Fibroblast of pulmonary artery (primary cell): ENCODE results near the gene MYMK.

Experiments used
- DNase-seq: peaks from one replicate; pipeline ENCODE4 v3.0.0-alpha.2; 2010; ENCODE audit warnings: low read depth
- H3K4me3 ChIP-seq: replicated peaks from 2 replicates; pipeline ENCODE4 v1.5.1; 2011; ENCODE audit warnings: low read depth, mild to moderate bottlenecking, control low read depth, low read length, moderate library complexity
- TF ChIP-seq, protein P1 (sequence below): IDR thresholded peaks from 2 replicates; pipeline ENCODE4 v1.5.1; 2011; ENCODE audit warnings: mild to moderate bottlenecking, control low read depth, low read length, inconsistent platforms; ENCODE audit errors: missing control alignments

Gene MYMK

DNA sequence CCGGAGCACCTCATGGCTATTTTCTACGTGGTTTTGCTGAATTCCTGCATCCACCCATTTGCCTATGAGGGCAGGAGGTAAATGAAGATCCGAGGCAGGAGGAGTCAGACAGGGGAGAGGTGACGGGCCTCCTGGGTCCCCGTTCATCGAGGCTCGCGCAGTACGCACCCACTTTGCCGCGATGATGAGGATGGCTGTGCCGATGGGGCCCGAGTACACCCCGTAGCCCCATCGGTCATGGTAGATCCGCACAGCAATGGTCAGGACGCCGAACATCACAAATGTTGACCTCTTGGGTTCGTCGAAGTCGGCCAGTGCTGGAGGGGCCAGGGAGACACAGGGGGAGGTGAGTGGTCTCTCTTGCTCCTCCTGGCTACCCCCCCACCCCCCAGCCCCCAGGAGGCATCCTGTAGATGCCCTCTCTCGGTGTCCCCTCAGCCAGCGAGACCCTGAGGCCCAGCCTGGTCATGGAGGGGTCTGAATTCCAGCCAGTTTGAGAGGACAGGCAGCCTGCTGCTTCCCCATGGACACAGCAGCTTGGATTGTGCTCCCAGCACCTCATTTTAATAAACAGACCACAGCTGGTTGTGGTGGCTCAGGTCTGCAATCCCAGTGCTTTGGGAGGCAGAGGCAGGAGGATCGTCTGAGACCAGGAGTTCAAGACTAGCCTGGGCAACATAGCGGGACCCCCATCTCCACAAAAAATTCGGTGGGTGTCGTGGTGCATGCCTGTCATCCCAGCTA lies 5.9 kb downstream of the MYMK start:
- TF ChIP-seq, protein P1, sequence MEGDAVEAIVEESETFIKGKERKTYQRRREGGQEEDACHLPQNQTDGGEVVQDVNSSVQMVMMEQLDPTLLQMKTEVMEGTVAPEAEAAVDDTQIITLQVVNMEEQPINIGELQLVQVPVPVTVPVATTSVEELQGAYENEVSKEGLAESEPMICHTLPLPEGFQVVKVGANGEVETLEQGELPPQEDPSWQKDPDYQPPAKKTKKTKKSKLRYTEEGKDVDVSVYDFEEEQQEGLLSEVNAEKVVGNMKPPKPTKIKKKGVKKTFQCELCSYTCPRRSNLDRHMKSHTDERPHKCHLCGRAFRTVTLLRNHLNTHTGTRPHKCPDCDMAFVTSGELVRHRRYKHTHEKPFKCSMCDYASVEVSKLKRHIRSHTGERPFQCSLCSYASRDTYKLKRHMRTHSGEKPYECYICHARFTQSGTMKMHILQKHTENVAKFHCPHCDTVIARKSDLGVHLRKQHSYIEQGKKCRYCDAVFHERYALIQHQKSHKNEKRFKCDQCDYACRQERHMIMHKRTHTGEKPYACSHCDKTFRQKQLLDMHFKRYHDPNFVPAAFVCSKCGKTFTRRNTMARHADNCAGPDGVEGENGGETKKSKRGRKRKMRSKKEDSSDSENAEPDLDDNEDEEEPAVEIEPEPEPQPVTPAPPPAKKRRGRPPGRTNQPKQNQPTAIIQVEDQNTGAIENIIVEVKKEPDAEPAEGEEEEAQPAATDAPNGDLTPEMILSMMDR = no peak
- no peak overlapping the region for H3K4me3 ChIP-seq
- no peak for DNase-seq

DNA sequence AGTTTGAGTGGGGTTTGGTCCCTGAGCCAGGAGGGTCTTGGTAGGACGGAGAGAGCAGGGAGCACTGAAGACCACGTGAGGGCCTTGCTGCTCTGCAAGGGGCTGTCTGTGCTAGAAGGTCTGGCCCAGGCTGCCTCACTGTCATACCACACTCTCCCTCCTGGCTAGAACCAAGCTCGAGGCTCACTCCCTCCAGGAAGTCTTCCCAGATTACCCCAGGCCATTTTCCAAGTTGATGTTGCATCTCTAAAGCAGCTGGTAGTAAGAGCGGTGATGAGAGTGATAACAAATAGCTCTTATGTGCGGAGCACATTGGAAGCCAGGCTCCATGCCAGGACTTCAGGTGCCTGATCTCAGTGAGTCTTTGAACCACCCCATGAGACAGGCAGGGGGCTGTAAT lies 6.6 kb downstream of the MYMK start:
- H3K4me3 ChIP-seq = no peak overlapping the region
- TF ChIP-seq, protein P1 = no peak
- DNase-seq = no peak

DNA sequence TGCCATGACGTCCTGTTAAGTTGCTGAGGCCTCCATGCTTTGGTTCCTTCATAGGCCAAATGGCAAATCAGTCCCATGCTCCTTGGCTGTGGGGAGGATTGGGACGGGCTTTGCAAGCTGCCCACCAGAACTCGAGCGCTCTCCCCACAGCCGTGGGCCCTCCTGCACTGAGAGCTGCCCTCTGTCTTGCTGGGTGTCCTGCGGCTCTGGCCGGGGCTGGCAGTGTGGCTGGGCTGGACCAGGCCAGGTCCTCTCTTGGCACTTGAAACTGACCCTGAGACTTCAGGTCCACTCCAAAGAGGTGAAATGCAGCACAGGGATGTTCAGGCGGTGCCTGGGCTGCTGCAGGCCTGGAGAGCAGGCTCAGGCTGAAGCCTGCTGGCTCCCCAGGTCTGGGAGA lies 7.0 kb downstream of the MYMK start:
- TF ChIP-seq, protein P1 = no peak
- DNase-seq = no peak
- no peak overlapping the region for H3K4me3 ChIP-seq

DNA sequence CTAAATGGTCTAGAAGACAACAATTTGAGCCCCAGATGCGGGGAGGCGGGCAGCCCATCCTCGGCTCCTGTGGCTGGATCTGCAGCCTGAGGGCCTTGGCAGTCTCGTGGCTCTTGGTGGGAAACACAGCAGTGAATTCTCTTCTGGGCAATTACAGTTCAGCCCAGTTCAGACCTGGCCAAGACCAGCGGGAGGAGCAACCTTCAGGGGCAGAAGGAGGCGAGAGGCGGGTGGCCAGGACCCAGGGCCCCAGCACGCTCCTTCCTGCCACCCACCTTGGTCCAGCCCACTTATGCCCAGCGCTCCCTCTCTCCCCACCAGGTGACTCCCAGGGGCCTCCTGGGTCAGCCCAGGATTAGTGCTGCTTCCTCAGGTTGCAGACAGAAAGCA lies 7.8 kb downstream of the MYMK start:
- no peak for DNase-seq
- H3K4me3 ChIP-seq = no peak overlapping the region
- TF ChIP-seq, protein P1 = no peak

DNA sequence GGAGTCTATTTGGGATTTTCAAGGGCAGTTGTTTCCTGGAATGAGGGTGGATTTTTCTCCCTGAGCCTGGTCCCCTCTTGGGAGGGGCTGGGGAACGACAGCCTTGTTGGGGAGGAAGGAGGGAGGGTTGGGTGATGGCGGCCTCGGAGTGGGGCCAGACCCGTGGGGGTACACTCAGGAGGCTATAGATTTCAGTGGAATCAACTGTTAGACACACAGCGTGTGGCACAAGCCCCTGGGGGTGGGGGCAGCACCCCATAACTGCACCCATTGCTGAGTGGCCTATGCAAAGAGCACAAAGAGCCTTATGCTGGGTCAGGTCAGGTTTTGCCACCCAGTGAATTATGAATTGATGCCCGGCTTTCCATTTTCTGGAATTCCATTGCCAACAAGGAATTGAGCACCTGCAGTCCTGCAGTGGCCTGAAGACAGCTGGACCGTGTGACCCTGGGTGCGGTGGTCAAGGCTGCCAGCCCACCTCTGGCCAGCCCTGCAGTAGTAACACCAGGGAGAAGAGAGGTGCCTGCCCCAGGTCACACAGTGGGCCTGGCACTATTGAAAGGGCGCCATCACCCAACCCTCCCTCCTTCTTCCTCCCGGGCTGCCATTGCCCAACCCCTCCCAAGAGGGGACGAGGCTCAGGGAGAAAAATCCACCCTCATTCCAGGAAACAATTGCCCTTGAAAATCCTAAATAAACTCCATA lies 8.4 kb downstream of the MYMK start:
- TF ChIP-seq, protein P1 = no peak
- no peak for DNase-seq
- no peak overlapping the region for H3K4me3 ChIP-seq

DNA sequence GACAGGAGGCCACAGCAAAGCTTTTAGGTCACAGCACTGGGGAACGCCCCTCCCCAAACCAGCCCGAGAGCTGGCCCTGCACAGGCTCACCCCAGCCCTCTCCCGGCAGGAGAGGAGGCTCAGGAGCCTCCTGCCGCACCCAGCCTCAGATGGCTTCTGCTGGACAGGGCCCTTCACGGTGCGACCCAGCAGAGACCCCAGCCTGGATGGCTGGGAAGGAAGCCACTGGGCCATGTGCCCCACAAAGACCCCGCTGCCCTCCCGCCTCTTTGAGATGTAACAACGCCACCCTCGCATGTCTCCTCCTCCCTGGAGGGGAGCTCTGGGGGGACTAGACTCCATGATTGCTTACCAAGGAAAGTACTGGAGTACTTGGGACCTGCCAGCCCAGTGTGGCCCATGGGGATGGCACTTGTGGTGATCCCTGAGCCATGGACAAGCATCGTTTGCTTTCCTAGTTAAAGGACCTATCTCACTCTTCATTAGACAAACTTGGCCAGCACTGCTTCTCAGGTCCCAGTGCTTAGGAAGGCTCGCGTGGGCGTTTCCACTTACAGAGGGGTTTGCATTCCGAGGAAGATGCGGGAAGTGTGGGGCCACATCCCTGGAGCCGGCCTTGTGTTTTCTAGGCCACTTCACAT lies 9.0 kb downstream of the MYMK start:
- DNase-seq = no peak
- no peak overlapping the region for H3K4me3 ChIP-seq
- TF ChIP-seq, protein P1 = no peak
